C4-2B (cell line): Measurements from ENCODE around the gene RIMBP2.
A peak's percentile ranks its signal among the peaks of the same experiment; 100 is the strongest.

ENCODE experiments used
- CTCF ChIP-seq: fragments of 450-650 bp; conservative IDR thresholded peaks from 2 replicates; pipeline ENCODE4 v1.5.1; 2017; ENCODE audit warnings: mild to moderate bottlenecking
- ZFX ChIP-seq: fragments of 450-650 bp; IDR thresholded peaks from 2 replicates; pipeline ENCODE4 v1.6.1; 2017

DNA sequence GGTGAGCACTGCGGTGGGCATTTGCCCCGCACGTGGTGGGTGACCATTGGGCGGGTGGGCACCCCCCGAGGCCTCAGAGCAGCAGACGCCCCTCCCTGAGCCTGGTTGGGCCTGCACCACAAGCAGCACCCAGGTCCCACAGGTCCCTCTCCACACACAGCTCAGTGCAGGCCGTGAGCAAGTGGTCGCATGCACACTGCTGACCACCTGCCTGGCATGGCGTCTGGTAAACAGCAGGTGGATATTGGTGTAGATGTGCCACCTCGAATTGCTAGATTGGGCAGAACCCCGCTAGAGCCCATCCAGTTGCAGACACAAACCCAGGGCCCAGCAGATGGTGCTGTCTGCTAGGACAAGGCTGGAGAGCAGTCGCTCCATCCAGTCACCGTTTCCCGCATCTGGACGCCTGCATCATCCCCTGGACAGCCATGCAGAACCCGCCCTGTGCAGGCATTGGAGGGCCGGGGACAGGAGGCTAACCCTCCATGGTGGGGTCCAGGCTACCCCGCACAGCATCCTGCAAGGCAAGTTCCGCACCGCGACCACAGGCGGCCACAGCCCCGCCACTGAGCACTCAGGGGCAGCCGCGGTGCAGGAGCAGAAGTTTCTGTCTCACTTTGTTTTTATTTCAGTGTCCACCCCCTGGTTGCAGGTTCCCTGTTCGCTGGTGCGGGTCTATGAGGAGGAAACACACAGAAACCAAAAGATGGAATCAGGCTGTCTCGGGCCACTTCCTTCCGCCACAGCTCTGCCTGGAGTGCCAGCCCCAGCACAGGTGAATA is 45.6 kb upstream of the RIMBP2 start:
- TF ChIP-seq CTCF, result peak; percentile 65
- no peak for TF ChIP-seq ZFX
